Motor neuron (in vitro differentiated cells): Measurements from ENCODE around the gene IBA57. TPM values are rescaled to one million over a fixed set of nuclear protein-coding genes. Genes with fewer than 3 reads are reported as not detected.
A peak's percentile ranks its signal among the peaks of the same experiment; 100 is the strongest.
"Not testable (repeated sequence)": the region's sequence is repeated elsewhere in the genome, so short reads cannot be mapped to it uniquely, and the experiment has no call there.

ENCODE experiments used
- ATAC-seq, 8 experiments: fragments of 200-7000 bp; cut with Tn5 transposase; replicated peaks in 6 of 8; 2 replicates each; pipeline ENCODE4 v1.8.0; 2021; ENCODE audit warnings: mild to moderate bottlenecking in 8 of 8, moderate library complexity in 8 of 8
- H3K27ac ChIP-seq, 2 donors: fragments of 250-450 bp; sonication (Bioruptor Pico); 2 replicates each; pipeline ENCODE4 v1.9.0; 2021; ENCODE audit warnings: antibody characterized with exemption in 2 of 2, mild to moderate bottlenecking in 2 of 2, moderate library complexity in 1 of 2
- H3K4me1 ChIP-seq, 2 donors: fragments of 250-450 bp; sonication (Bioruptor Pico); replicated peaks in 1 of 2; 2 replicates each; pipeline ENCODE4 v1.6.1; 2021; ENCODE audit warnings: antibody characterized with exemption in 2 of 2, mild to moderate bottlenecking in 2 of 2, moderate library complexity in 1 of 2
- H3K4me3 ChIP-seq, 5 donors: fragments of 250-450 bp; sonication (Bioruptor Pico); 2 replicates each; pipeline ENCODE4 v1.9.0; 2021; ENCODE audit warnings: antibody characterized with exemption in 5 of 5, mild to moderate bottlenecking in 5 of 5, moderate library complexity in 4 of 5
- WGBS, 10 experiments: fragments of 450-650 bp; shearing (Covaris generic); methylation state at CpG; one replicate each; pipeline ENCODE4 v1.0.0; 2022; 5-methylcytosine and 5-hydroxymethylcytosine counted together
- in situ Hi-C, 9 experiments: fragments of 400-800 bp; cut with MboI; loops; one replicate each; pipeline ENCODE4 v1.15.0; 2021; ENCODE audit warnings: low sequenced_read_pairs in 9 of 9, low pct_unique_long_range_greater_than_20kb in 2 of 9; ENCODE audit not compliant: unreplicated experiment in 9 of 9
- total RNA-seq, 8 experiments: library from RNA; unstranded; fragments of 300-600 nt; gene quantifications; 2 replicates each; pipeline versions ENCODE4 v1.2.3 to v1.2.4, GENCODE V29; 2022

IBA57 gene
- total RNA-seq, 8 experiments from 2014 or later = 2.8 to 6.0 (median 4.2) TPM

DNA sequence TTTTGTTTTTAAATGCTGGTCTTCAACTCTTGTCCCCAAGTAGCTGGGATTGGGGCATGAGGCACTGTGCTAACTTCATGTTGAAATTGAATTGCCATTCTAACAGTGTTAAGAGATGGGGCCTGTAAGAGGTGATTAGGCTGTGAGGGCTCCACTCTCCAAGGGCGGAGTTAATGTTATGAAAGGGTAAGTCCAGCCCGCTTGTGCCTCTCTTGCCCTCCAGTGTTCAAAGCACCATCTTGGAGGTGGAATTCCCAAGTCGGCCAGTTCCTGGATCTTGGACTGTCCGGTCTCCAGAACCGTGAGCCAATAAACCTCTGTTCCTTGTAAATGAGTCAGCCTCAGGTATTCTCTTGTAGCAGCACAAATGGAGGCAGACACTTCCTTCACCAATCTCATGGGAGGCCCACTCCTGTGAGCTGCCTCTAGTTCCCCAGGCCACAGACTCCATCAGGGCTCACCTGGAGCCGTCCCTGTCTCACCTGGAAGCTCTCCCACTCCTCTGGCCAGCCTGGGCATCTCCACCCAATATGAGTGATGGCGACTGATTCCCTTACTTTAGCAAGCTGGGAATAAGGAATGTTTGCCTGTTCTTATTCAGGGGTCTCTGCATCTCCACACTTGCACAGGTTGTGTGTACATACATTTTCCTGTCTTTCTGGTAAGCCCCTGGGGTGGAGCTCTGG lies 15.5 kb downstream of the IBA57 start:
- no peak overlapping the region for H3K27ac ChIP-seq
- no peak overlapping the region for H3K4me3 ChIP-seq
- no peak for ATAC-seq
- in situ Hi-C loops = no loop called here
- WGBS, 10 experiments = 91 to 100% (median 98%) methylated on average over 1 to 7 of the region's 7 CpGs; no CpG with 5 or more reads in 5 of the 10 experiments
- peaks cover 10 to 16% of the 10 kb centered on the region in 2 donors for H3K4me1 ChIP-seq

DNA sequence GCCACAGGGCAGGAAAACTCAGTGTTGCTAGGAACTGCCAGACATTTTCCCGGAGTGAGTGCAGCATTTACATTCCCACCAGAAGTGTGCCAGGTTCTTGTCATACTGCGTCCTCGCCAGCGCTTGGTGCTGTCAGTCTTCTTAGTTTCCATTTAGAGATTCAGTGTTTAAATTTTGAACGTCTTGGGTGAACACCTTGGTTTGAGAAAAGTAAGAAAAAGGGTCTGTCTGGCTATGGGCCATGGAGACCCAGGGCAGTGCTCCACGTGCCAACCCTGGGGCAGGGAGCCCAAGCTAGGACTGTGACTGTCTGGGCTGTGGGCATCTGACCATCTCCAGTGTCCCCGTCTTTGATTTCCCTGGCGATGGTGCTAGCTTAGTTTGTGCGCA lies 16.0 kb downstream of the IBA57 start:
- in situ Hi-C loops = no loop called here
- 86 to 100% (median 97%) methylated on average over 1 to 9 of the region's 9 CpGs; no CpG with 5 or more reads in 3 of the 10 experiments for WGBS, 10 experiments
- Histone ChIP-seq H3K4me3 (no peak overlapping the region), H3K27ac (no peak overlapping the region), H3K4me1 (peaks cover 10 to 18% of the 10 kb centered on the region in 2 donors)
- no peak for ATAC-seq

DNA sequence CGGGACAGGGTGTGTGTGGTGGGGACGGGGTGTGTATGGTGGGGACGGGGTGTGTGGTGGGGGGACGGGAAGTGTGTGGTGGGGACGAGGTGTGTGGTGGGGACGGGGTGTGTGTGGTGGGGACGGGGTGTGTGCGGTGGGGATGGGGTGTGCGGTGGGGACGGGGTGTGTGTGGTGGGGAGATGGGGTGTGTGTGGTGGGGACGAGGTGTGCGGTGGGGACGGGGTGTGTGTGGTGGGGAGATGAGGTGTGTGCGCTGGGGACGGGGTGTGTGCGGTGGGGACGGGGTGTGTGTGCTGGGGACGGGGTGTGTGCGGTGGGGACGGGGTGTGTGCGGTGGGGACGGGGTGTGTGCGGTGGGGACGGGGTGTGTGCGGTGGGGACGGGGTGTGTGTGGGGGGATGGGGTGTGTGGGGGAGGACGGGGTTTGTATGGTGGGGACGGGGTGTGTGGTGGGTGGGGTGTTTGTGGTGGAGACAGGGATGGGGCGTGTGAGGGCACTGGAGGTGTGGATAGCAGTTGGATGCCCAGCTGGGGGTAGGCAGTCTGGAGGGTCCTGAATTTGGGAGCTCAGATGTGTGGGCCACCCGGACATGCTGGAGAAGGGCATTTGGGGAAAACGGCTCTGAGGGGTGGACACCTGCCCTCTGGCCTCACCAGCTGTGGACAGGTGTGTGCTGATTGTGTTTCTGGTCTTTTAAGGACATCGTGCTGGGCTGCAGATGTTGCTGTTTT lies 16.9 kb downstream of the IBA57 start:
- 67 to 100% (median 82%) methylated on average over 1 of the region's 32 CpGs; no CpG with 5 or more reads in 6 of the 10 experiments for WGBS, 10 experiments

DNA sequence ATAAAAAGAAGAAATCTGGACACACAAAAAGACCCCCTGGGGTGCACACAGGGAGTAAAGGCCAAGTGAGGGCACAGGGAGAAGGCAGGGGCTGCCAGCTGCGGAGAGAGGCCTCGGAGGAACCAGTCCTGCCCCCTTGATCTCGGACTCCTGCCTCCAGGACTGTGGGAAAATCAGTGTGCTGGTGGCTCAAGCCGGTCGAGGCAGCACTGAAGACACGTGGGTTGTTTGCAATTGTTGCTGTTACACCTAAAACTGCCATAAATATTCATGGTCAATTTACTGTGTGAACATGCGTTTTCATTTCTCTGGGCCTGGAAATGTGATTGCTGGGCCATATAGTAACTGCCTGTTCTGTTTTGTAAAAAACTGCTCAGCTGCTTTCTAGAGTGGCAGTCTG lies 18.5 kb downstream of the IBA57 start:
- Histone ChIP-seq H3K4me3 (no peak overlapping the region), H3K4me1 (peaks cover 10 to 18% of the 10 kb centered on the region in 2 donors), H3K27ac (peak overlapping the region; percentile 40 to 53)
- whole genome bisulfite sequencing, 10 experiments = 24 to 80% (median 50%) methylated on average over 1 to 7 of the region's 7 CpGs; no CpG with 5 or more reads in 1 of the 10 experiments
- peak; percentile 14 to 97 (median 82) for ATAC-seq
- in situ Hi-C loops = no loop called here

More for the DNA sequence above, 16.9 kb downstream of the IBA57 start:
- in situ Hi-C loops = no loop called here
- H3K27ac ChIP-seq = no peak overlapping the region
- H3K4me1 ChIP-seq = peaks cover 10 to 18% of the 10 kb centered on the region in 2 donors
- H3K4me3 ChIP-seq = no peak overlapping the region
- ATAC-seq = no peak

DNA sequence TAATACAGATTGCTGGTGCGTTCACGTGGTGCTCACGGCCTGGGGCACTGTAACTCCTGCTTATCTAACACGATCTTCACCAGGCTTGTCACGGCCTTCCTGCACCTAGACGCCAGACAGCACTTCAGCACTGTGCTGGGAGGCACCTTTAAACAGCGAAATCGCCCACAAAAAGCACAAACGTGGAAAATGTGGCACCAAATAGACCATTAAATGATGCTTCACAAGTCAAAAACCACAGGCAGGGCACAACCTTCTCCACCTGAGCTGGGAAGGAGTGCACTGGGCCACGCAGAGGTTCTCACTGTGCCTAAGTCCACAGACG lies 20.0 kb downstream of the IBA57 start:
- in situ Hi-C loops = no loop called here
- WGBS, 10 experiments = 70 to 87% (median 83%) methylated on average over 2 to 11 of the region's 11 CpGs; no CpG with 5 or more reads in 3 of the 10 experiments
- Histone ChIP-seq H3K27ac (no peak overlapping the region), H3K4me1 (peaks cover 10 to 18% of the 10 kb centered on the region in 2 donors), H3K4me3 (no peak overlapping the region)
- no peak for ATAC-seq

DNA sequence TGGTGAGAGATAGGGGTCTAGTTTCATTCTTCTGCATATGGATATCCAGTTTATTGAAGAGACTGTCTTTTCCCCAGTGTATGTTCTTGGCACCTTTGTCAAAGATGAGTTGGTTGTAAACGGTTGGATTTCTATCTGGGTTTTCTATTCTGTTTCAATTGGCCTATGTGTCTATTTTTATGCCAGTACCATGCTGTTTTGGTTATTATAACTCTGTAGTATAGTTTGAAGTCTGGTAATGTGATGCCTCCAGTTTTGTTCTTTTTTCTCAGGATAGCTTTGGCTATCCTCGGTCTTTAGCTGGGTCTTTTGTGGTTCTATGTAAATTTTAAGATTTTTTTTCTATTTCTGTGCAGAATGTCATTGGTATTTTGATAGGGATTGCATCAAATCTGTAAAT lies 22.6 kb downstream of the IBA57 start:
- H3K4me3 ChIP-seq, H3K27ac ChIP-seq, ATAC-seq, in situ Hi-C loops: not testable (repeated sequence)
- H3K4me1 ChIP-seq = peaks cover 10 to 18% of the 10 kb centered on the region in 2 donors
- 33 to 91% (median 69%) methylated on average over 1 to 2 of the region's 2 CpGs; no CpG with 5 or more reads in 2 of the 10 experiments for WGBS, 10 experiments

DNA sequence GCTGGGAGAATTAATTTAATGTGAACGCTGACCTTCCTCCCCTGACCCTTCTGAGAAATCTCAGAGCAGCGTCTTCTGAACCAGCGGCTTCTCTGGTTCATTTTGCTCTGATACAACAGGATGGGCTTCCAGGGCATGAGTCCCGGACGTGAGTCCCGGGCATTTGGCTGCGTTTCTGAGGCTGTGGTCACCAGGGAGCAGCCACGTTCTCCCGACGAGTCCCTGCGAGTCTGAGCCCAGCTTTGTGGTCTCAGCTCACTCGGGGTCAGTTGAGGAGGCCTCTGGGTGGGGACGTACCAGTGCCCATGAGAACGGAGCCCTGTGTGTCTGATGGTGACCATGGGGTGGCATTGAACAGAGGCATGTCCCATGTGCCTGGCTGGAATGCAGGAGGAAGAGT lies 24.6 kb downstream of the IBA57 start:
- in situ Hi-C loops = no loop called here
- 52 to 100% (median 93%) methylated on average over 1 to 13 of the region's 14 CpGs; no CpG with 5 or more reads in 4 of the 10 experiments for WGBS, 10 experiments
- Histone ChIP-seq H3K4me1 (peaks cover 6 to 7% of the 10 kb centered on the region in 2 donors), H3K4me3 (no peak overlapping the region), H3K27ac (no peak overlapping the region)
- ATAC-seq = no peak

DNA sequence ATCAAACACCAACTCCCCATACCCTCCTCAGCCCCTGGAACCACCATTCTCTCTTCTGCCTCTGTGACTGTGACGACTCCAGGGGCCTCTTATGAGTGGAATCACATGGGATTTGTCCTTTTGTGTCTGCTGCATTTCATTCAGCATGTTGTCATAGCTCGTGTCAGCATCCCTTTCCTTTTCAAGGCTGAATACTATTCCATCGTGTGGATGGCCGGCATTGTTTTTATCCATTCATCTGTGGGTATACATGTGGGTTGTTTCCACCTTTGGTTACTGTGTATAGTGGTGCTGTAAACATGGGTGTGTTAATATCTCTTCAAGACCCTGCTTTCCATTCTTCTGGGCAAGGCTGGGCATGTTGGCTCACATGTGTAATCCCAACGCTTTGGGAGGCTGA lies 25.2 kb downstream of the IBA57 start:
- H3K4me3 ChIP-seq = no peak overlapping the region
- in situ Hi-C loops = no loop called here
- ATAC-seq = no peak
- no peak overlapping the region for H3K27ac ChIP-seq
- peaks cover 5 to 6% of the 10 kb centered on the region in 2 donors for H3K4me1 ChIP-seq
- 17 to 100% (median 89%) methylated on average over 1 to 5 of the region's 5 CpGs; no CpG with 5 or more reads in 2 of the 10 experiments for WGBS, 10 experiments

DNA sequence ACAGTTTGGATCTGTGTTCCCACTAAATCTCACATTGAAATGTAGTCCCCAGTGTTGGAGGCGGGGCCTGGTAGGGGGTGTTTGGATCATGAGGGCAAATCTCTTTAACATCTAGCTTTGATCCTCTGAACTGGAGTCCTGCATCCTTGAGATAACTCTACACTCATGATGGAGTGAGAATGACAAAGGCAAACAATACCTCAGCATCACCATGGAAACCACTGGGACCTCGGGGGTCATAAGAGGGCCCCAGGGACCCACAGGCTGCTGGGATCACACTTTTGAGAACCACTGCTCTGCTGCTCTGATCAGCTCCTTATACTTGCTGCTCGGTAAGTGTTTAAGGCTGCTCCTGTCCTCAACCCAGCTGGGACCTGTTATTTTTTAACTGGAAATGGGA lies 28.8 kb downstream of the IBA57 start:
- ATAC-seq = peak in 1 of 8 experiments; percentile 41
- in situ Hi-C loops = no loop called here
- WGBS, 10 experiments = 31 to 86% (median 55%) methylated on average over 2 to 3 of the region's 3 CpGs; no CpG with 5 or more reads in 2 of the 10 experiments

DNA sequence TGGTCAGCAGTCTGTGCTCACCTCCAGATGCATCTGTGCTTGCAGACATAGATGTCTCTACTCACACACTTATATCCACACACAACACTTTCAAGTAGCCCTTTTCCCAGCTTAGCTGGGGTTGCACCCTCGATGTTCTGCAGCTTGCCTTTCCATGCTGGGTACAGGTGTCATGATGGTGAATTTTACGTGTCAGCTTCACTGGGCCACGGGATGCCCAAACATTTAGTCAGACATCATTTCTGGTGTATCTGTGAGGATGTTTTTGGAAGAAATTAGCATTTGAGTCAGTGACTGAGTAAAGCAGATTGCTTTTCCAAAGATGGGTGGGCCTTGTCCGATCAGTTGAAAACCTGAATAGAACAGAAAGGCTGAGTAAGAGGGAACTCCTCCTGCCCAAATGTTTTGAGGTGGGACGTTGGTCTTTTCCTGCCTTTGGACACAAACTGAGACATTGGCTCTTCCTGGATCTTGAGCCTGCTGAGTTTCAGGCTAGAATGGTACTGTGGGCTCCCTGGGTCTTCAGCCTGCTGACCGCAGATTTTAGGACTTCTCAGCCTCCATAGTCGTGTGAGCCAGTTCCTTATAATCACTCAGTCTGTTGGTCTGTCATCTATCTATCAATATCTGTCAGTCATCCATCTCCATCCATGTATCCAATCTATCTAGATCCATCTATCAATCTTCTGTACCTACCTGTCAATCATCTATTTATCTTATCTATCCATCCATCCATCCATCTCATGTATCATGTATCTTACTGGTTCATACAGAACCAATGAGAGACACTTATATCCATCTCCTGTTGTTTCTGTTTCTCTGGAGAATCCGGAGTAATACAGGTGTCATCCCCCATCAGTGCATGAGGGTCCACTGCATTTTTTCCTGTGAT lies 29.6 kb downstream of the IBA57 start:
- Histone ChIP-seq H3K4me3 (no peak overlapping the region), H3K4me1 (peaks cover 0 to 6% of the 10 kb centered on the region in 2 donors), H3K27ac (no peak overlapping the region)
- 65 to 100% (median 84%) methylated on average over 1 to 8 of the region's 8 CpGs for WGBS, 10 experiments
- in situ Hi-C loops = no loop called here
- ATAC-seq = no peak

More for the DNA sequence above, 28.8 kb downstream of the IBA57 start:
- Histone ChIP-seq H3K27ac (no peak overlapping the region), H3K4me3 (no peak overlapping the region), H3K4me1 (peaks cover 0 to 6% of the 10 kb centered on the region in 2 donors)

DNA sequence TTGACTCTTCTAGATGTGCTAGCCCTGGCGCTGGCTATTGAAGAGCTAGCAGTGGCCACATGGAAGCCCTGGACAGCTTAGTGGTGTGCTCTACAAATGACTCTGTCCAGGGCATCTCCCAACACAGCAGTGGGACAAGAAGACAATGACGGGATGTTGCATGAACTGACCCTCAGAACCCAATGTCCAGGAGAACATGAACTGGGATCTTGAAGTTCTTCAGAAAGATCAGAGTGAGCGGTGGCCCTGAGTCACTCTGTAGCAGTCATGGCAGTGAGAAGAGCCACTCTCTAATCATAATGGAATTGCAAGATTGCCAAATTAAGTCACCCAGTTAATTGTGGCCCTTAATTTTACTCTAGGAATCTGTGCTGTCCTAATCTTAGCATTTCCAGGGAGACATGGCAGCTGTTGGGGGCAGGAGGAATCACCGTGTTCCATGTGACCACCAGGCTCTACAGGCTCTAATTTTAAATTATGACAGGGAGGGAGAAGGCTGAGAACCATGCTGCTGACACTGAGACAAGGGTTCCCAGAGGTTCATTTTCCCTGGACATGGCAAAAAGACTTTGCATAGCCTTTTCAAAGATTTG lies 32.0 kb downstream of the IBA57 start:
- peaks cover 0 to 6% of the 10 kb centered on the region in 2 donors for H3K4me1 ChIP-seq
- no peak for ATAC-seq
- H3K4me3 ChIP-seq = no peak overlapping the region
- in situ Hi-C loops = no loop called here
- no peak overlapping the region for H3K27ac ChIP-seq
- 63 to 100% (median 96%) methylated on average over 1 to 4 of the region's 4 CpGs; no CpG with 5 or more reads in 3 of the 10 experiments for WGBS, 10 experiments

DNA sequence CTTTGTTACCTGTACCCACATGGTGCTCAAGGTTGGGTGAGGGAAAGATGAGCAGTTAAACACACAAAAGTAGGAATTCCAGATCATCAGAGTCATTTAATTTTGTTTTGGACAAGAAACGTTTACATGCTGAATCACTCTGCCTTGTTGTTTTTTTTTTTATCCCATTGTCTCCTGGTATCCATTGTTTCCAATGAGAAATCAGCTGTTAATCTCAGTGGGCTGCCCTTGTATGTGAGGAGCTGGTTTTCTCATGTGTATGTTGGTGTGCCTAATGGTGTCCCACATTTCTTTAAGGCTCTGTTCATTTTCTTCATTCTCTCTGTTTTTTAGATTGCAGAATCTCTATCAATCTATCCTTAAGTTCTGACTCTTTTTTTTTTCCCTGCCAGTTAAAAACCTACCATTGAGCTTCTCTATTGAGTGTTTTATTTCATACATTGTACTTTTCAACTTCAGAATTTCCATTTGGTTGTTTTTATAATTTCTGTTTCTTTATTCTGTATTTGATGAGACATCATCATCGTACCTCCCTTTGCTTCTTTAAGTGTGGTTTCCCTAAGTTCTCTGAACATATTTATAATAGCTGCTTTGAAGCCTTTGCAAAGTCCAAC lies 33.5 kb downstream of the IBA57 start:
- Histone ChIP-seq H3K4me3 (no peak overlapping the region), H3K4me1 (peaks cover 0 to 6% of the 10 kb centered on the region in 2 donors), H3K27ac (no peak overlapping the region)
- 40 to 100% (median 72%) methylated on average over 1 to 2 of the region's 2 CpGs for WGBS, 10 experiments
- in situ Hi-C loops = no loop called here
- no peak for ATAC-seq
